Neural cell (in vitro differentiated cells): ENCODE measurements around the gene GSN. TPM values are rescaled to one million over a fixed set of nuclear protein-coding genes. Genes with fewer than 3 reads are reported as not detected.

Experiments
- H2AFZ ChIP-seq: fragments of 200-600, 300-800 bp; sonication (generic), shearing (Covaris generic); 2 replicates; pipeline ENCODE4 v1.6.0; 2014; ENCODE audit warnings: low read depth, mild to moderate bottlenecking, antibody characterized with exemption, low read length, moderate library complexity
- H3F3A ChIP-seq: fragments of 200-600 bp; shearing (Covaris generic); 2 replicates; pipeline ENCODE4 v1.6.1; 2016; ENCODE audit warnings: mild to moderate bottlenecking, moderate library complexity, mixed read lengths, antibody characterized with exemption, low read length; ENCODE audit not compliant: insufficient read depth, poor library complexity, severe bottlenecking
- H3K27ac ChIP-seq: fragments of 200-600, 300-800 bp; sonication (generic), shearing (Covaris generic); 2 replicates; pipeline ENCODE4 v1.5.1; 2014; ENCODE audit warnings: mild to moderate bottlenecking, low read length, moderate library complexity
- H3K27me3 ChIP-seq: fragments of 300-800, 200-600 bp; sonication (generic), shearing (Covaris generic); 2 replicates; pipeline ENCODE4 v1.6.0; 2014; ENCODE audit warnings: mild to moderate bottlenecking, low read depth, low read length, moderate library complexity; ENCODE audit not compliant: insufficient read depth
- H3K36me3 ChIP-seq: fragments of 300-800, 200-600 bp; sonication (generic), shearing (Covaris generic); 2 replicates; pipeline ENCODE4 v1.5.1; 2014; ENCODE audit warnings: mild to moderate bottlenecking, antibody characterized with exemption, low read length, moderate library complexity; ENCODE audit not compliant: insufficient read depth
- H3K4me2 ChIP-seq: fragments of 300-800, 200-600 bp; sonication (generic), shearing (Covaris generic); 2 replicates; pipeline ENCODE4 v1.6.0; 2014; ENCODE audit warnings: mild to moderate bottlenecking, low read length
- H3K4me3 ChIP-seq: fragments of 300-800, 200-600 bp; sonication (generic), shearing (Covaris generic); 2 replicates; pipeline ENCODE4 v1.5.1; 2014; ENCODE audit warnings: mild to moderate bottlenecking, low read length, moderate library complexity
- H3K79me2 ChIP-seq: fragments of 200-600 bp; shearing (Covaris generic); replicated peaks from 2 replicates; pipeline ENCODE4 v1.6.0; 2014; ENCODE audit warnings: mild to moderate bottlenecking, low read length, moderate library complexity; ENCODE audit not compliant: insufficient read depth
- H3K9ac ChIP-seq: fragments of 300-800, 200-600 bp; sonication (generic), shearing (Covaris generic); 2 replicates; pipeline ENCODE4 v1.6.1; 2016; ENCODE audit warnings: mild to moderate bottlenecking, low read length, mixed read lengths
- H3K9me2 ChIP-seq: fragments of 200-600 bp; shearing (Covaris generic); 2 replicates; pipeline ENCODE4 v1.6.1; 2016; ENCODE audit warnings: mild to moderate bottlenecking, low read length, mixed read lengths; ENCODE audit not compliant: insufficient read depth
- H3K9me3 ChIP-seq: fragments of 200-600, 300-800 bp; sonication (generic), shearing (Covaris generic); 2 replicates; pipeline ENCODE4 v1.6.1; 2016; ENCODE audit warnings: mild to moderate bottlenecking, mixed run types, low read length, moderate library complexity, mixed read lengths
- H4K20me1 ChIP-seq: fragments of 200-600 bp; shearing (Covaris generic); 2 replicates; pipeline ENCODE4 v1.6.1; 2016; ENCODE audit warnings: mild to moderate bottlenecking, mixed run types; ENCODE audit not compliant: insufficient read depth
- EP300 ChIP-seq: fragments of 450-650 bp; conservative IDR thresholded peaks from 2 replicates; pipeline ENCODE4 v1.6.1; 2014; ENCODE audit warnings: antibody characterized with exemption, mild to moderate bottlenecking, moderate library complexity; ENCODE audit not compliant: poor library complexity, severe bottlenecking
- EZH2 ChIP-seq: fragments of 200-600, 300-800 bp; shearing (Covaris generic), sonication (generic); IDR thresholded peaks from 2 replicates; pipeline ENCODE4 v1.6.1; 2014; ENCODE audit warnings: antibody characterized with exemption, low read length, borderline replicate concordance, mild to moderate bottlenecking; ENCODE audit not compliant: insufficient read depth, poor library complexity, severe bottlenecking
- MXI1 ChIP-seq: fragments of 450-650 bp; conservative IDR thresholded peaks from 2 replicates; pipeline ENCODE4 v1.6.1; 2014; ENCODE audit warnings: antibody characterized with exemption, mild to moderate bottlenecking; ENCODE audit not compliant: poor library complexity, severe bottlenecking
- POLR2AphosphoS5 ChIP-seq: IDR thresholded peaks from 2 replicates; pipeline ENCODE4 v1.6.1; 2012
- RAD21 ChIP-seq: fragments of 450-650 bp; conservative IDR thresholded peaks from 2 replicates; pipeline ENCODE4 v1.6.1; 2014; ENCODE audit warnings: antibody characterized with exemption, mild to moderate bottlenecking, moderate library complexity
- SMC3 ChIP-seq: fragments of 450-650 bp; conservative IDR thresholded peaks from 2 replicates; pipeline ENCODE4 v1.6.1; 2014; ENCODE audit warnings: antibody characterized with exemption, mild to moderate bottlenecking, moderate library complexity; ENCODE audit not compliant: poor library complexity
- TAF1 ChIP-seq: IDR thresholded peaks from 2 replicates; pipeline ENCODE4 v1.6.1; 2012; ENCODE audit warnings: low read depth
- polyA plus RNA-seq: library from polyadenylated mRNA; depleted of rRNA; stranded (reverse); fragments of >200 nt; gene quantifications from 2 replicates; pipeline ENCODE4 v1.2.3, GENCODE V29; 2014
- TF ChIP-seq, protein P1 (sequence below): fragments of 450-650 bp; IDR thresholded peaks from 2 replicates; pipeline ENCODE4 v1.5.1; 2014; ENCODE audit warnings: antibody characterized with exemption, mild to moderate bottlenecking, moderate library complexity; ENCODE audit not compliant: poor library complexity, severe bottlenecking
- TF ChIP-seq, protein P2 (sequence below): IDR thresholded peaks from 2 replicates; pipeline ENCODE4 v1.6.1; 2012; ENCODE audit warnings: borderline replicate concordance

GSN gene
- polyA plus RNA-seq, 1 donor from 2014 or later, result 2.4 TPM

- H3K9me3 ChIP-seq, result no peaks in the 10 kb centered on the region
- H3K36me3 ChIP-seq, result no peaks in the 10 kb centered on the region
- TF ChIP-seq POLR2AphosphoS5, result no peak
- H3K27ac ChIP-seq, result no peak overlapping the region
- no peak overlapping the region for H3K9ac ChIP-seq
- peaks cover 18% of the 10 kb centered on the region for H3K27me3 ChIP-seq
- H3K79me2 ChIP-seq, result no peaks in the 10 kb centered on the region
- H2AFZ ChIP-seq, result no peak overlapping the region
- H3K4me2 ChIP-seq, result no peak overlapping the region
- H3K4me3 ChIP-seq, result no peak overlapping the region
- no peaks in the 10 kb centered on the region for H3K9me2 ChIP-seq
- no peaks in the 10 kb centered on the region for H4K20me1 ChIP-seq
- H3F3A ChIP-seq, result no peaks in the 10 kb centered on the region
Observed at GRCh38 chr9:121303456-121304451, 35.8 kb downstream of the GSN start.

DNA sequence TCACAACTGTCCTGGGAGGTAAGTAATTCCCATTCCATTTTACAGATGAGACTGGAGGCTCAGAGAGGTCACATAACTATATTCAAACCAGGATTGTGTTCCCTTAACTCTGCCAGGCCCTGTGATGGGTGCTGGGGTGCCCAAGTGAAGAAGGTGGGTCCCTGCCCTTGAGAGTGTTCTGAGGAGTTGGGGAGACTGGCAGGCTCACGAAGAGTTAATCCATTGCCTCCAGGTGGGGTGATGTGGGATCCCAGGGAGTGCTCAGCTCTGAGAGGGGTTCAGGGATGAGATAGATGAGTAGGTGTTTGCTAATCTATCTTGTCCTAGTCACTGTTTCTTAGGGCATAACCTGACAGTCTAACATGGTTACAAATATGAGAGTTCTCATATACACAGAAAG, 36.7 kb downstream of the GSN start:
- no peaks in the 10 kb centered on the region for H3K36me3 ChIP-seq

More for the DNA sequence above, 36.7 kb downstream of the GSN start:
- TF ChIP-seq RAD21 (no peak), TAF1 (no peak), EP300 (no peak), EZH2 (no peak), MXI1 (no peak), SMC3 (no peak), POLR2AphosphoS5 (no peak)
- TF ChIP-seq, protein P1, sequence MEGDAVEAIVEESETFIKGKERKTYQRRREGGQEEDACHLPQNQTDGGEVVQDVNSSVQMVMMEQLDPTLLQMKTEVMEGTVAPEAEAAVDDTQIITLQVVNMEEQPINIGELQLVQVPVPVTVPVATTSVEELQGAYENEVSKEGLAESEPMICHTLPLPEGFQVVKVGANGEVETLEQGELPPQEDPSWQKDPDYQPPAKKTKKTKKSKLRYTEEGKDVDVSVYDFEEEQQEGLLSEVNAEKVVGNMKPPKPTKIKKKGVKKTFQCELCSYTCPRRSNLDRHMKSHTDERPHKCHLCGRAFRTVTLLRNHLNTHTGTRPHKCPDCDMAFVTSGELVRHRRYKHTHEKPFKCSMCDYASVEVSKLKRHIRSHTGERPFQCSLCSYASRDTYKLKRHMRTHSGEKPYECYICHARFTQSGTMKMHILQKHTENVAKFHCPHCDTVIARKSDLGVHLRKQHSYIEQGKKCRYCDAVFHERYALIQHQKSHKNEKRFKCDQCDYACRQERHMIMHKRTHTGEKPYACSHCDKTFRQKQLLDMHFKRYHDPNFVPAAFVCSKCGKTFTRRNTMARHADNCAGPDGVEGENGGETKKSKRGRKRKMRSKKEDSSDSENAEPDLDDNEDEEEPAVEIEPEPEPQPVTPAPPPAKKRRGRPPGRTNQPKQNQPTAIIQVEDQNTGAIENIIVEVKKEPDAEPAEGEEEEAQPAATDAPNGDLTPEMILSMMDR, result no peak
- TF ChIP-seq, protein P2, sequence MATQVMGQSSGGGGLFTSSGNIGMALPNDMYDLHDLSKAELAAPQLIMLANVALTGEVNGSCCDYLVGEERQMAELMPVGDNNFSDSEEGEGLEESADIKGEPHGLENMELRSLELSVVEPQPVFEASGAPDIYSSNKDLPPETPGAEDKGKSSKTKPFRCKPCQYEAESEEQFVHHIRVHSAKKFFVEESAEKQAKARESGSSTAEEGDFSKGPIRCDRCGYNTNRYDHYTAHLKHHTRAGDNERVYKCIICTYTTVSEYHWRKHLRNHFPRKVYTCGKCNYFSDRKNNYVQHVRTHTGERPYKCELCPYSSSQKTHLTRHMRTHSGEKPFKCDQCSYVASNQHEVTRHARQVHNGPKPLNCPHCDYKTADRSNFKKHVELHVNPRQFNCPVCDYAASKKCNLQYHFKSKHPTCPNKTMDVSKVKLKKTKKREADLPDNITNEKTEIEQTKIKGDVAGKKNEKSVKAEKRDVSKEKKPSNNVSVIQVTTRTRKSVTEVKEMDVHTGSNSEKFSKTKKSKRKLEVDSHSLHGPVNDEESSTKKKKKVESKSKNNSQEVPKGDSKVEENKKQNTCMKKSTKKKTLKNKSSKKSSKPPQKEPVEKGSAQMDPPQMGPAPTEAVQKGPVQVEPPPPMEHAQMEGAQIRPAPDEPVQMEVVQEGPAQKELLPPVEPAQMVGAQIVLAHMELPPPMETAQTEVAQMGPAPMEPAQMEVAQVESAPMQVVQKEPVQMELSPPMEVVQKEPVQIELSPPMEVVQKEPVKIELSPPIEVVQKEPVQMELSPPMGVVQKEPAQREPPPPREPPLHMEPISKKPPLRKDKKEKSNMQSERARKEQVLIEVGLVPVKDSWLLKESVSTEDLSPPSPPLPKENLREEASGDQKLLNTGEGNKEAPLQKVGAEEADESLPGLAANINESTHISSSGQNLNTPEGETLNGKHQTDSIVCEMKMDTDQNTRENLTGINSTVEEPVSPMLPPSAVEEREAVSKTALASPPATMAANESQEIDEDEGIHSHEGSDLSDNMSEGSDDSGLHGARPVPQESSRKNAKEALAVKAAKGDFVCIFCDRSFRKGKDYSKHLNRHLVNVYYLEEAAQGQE, result no peak
- H2AFZ ChIP-seq, result no peak overlapping the region
- H3K9me2 ChIP-seq, result no peaks in the 10 kb centered on the region
- no peaks in the 10 kb centered on the region for H3F3A ChIP-seq
- H3K9me3 ChIP-seq, result no peaks in the 10 kb centered on the region
- H3K4me2 ChIP-seq, result no peak overlapping the region
- H3K4me3 ChIP-seq, result no peak overlapping the region
- no peaks in the 10 kb centered on the region for H3K79me2 ChIP-seq
- H4K20me1 ChIP-seq, result no peaks in the 10 kb centered on the region
- H3K27me3 ChIP-seq, result peaks cover 12% of the 10 kb centered on the region
- H3K27ac ChIP-seq, result no peak overlapping the region
- no peak overlapping the region for H3K9ac ChIP-seq
